Measurements from ENCODE around the gene TMEM8B.

DNA sequence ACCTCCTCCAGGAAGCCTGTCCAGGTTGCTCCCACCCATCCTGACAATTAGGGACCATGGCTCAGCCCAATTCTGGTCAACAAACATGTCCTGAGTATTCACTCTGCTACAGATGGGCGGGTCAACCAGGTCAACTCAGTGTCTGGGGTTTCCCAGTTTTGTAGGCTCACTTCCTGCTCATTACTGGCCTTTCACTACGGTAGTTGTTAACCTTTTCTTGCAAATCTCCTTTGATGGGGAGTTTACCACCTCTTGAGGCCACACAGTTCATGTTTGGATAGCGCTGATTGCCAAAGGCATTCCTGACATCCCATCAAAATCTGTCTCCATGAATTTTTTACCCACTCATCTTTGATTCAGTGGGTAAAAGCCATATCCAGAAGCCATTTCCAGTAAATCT, 13.8 kb downstream of the TMEM8B start:
- TF ChIP-seq JUND (IDR thresholded peaks at IDR 0.05) (no peak), SIN3A (IDR thresholded peaks at IDR 0.05; ENCODE audit: borderline replicate concordance, low read depth, low read length) (no peak), NRF1 (IDR thresholded peaks at IDR 0.05; ENCODE audit: low read depth, low read length) (no peak), CHD2 (IDR thresholded peaks at IDR 0.05; ENCODE audit: low read length, partially characterized antibody) (no peak), GATA2 (CRISPR knock-in tag; IDR thresholded peaks at IDR 0.05) (no peak), RFX5 (IDR thresholded peaks at IDR 0.05; ENCODE audit: low read length) (no peak), EP300 (IDR thresholded peaks at IDR 0.05; ENCODE audit: borderline replicate concordance in 1 of 2, low read depth in 1 of 2, low read length in 1 of 2) (no peak), REST (IDR thresholded peaks at IDR 0.05; ENCODE audit: low read depth, low read length) (no peak), TAF1 (IDR thresholded peaks at IDR 0.05; ENCODE audit: borderline replicate concordance, low read depth, low read length) (no peak), TEAD4 (IDR thresholded peaks at IDR 0.05; ENCODE audit: borderline replicate concordance, insufficient read depth) (no peak), POLR2AphosphoS5 (IDR thresholded peaks at IDR 0.05; ENCODE audit: low read depth, low read length) (no peak)
- TF ChIP-seq, protein P1, sequence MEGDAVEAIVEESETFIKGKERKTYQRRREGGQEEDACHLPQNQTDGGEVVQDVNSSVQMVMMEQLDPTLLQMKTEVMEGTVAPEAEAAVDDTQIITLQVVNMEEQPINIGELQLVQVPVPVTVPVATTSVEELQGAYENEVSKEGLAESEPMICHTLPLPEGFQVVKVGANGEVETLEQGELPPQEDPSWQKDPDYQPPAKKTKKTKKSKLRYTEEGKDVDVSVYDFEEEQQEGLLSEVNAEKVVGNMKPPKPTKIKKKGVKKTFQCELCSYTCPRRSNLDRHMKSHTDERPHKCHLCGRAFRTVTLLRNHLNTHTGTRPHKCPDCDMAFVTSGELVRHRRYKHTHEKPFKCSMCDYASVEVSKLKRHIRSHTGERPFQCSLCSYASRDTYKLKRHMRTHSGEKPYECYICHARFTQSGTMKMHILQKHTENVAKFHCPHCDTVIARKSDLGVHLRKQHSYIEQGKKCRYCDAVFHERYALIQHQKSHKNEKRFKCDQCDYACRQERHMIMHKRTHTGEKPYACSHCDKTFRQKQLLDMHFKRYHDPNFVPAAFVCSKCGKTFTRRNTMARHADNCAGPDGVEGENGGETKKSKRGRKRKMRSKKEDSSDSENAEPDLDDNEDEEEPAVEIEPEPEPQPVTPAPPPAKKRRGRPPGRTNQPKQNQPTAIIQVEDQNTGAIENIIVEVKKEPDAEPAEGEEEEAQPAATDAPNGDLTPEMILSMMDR (IDR thresholded peaks at IDR 0.05) = no peak

All from SK-N-SH (cell line).